Mucosa of rectum (tissue), 2 donors: ENCODE measurements around the gene TBCK.

Experiments used
- H3K27ac ChIP-seq, 2 donors: one replicate each; pipeline ENCODE4 v1.7.0; 2013; ENCODE audit warnings: inconsistent platforms in 2 of 2, low read depth in 2 of 2, low read length in 2 of 2
- H3K27me3 ChIP-seq, 2 donors: one replicate each; pipeline ENCODE4 v1.7.0; 2013; ENCODE audit warnings: low read length in 2 of 2; ENCODE audit not compliant: control insufficient read depth in 2 of 2, insufficient read depth in 2 of 2
- H3K36me3 ChIP-seq, 2 donors: one replicate each; pipeline ENCODE4 v1.7.0; 2013; ENCODE audit warnings: low read length in 2 of 2; ENCODE audit not compliant: control insufficient read depth in 2 of 2, insufficient read depth in 2 of 2
- H3K4me1 ChIP-seq, 2 donors: one replicate each; pipeline ENCODE4 v1.7.0; 2013; ENCODE audit warnings: low read length in 2 of 2, mild to moderate bottlenecking in 1 of 2; ENCODE audit not compliant: control insufficient read depth in 2 of 2, insufficient read depth in 2 of 2
- H3K4me3 ChIP-seq, 2 donors: one replicate each; pipeline ENCODE4 v1.7.0; 2013; ENCODE audit warnings: low read length in 2 of 2
- H3K9ac ChIP-seq, 2 donors: one replicate each; pipeline ENCODE4 v1.7.0; 2013; ENCODE audit warnings: low read length in 2 of 2, low read depth in 1 of 2, mild to moderate bottlenecking in 1 of 2
- H3K9me3 ChIP-seq, 2 donors: one replicate each; pipeline ENCODE4 v1.7.0; 2013; ENCODE audit warnings: low read length in 2 of 2; ENCODE audit not compliant: control insufficient read depth in 2 of 2
- donor health status: healthy.
- donor health status: Normal muscosa, but diverticular disease.

Gene TBCK

DNA sequence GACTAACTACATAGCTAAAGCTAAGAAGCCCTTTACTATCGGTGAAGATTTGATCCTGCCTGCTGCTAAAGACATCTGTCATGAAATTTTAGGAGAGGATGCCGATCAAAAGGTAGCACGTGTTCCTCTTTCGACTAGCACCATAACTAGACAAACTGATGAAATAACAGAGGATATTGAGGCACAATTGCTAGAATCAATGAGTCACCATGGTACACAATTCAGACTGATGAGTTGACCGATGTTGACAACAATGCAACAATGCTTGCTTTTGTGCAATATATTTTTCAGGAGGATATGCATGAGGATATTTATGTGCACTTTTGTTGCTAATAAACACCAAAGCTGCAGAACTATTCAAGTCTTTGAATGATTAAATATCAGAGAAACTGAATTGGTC lies 24.3 kb downstream of the TBCK start:
- no peaks in the 10 kb centered on the region for H3K9me3 ChIP-seq
- H3K4me1 ChIP-seq, result no peaks in the 10 kb centered on the region
- no peak overlapping the region for H3K4me3 ChIP-seq
- H3K36me3 ChIP-seq, result peaks cover 9 to 25% of the 10 kb centered on the region in 2 donors
- no peak overlapping the region for H3K9ac ChIP-seq
- H3K27ac ChIP-seq, result no peak overlapping the region
- no peaks in the 10 kb centered on the region for H3K27me3 ChIP-seq

DNA sequence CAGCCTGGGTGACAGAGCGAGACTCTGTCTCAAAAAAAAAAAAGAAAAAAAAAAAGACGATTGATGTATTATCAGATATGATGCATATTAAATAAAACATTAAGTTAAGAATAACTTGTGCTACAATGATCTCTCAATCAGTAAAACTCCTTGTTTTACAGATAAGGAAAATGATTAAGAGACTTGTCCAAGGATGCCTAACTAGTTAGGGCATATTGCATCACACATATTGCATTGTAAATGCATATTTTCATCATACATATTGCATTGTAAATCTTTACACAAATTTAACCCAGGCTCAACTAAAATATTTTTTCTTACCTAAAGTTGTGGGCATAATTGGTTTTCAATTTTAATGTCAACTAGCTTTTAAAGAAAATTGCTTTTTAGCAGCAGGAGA lies 26.3 kb downstream of the TBCK start:
- Histone ChIP-seq H3K9me3 (no peaks in the 10 kb centered on the region), H3K27ac (no peak overlapping the region), H3K4me1 (no peaks in the 10 kb centered on the region), H3K27me3 (no peaks in the 10 kb centered on the region), H3K9ac (no peak overlapping the region), H3K4me3 (no peak overlapping the region), H3K36me3 (peaks cover 9 to 25% of the 10 kb centered on the region in 2 donors)

DNA sequence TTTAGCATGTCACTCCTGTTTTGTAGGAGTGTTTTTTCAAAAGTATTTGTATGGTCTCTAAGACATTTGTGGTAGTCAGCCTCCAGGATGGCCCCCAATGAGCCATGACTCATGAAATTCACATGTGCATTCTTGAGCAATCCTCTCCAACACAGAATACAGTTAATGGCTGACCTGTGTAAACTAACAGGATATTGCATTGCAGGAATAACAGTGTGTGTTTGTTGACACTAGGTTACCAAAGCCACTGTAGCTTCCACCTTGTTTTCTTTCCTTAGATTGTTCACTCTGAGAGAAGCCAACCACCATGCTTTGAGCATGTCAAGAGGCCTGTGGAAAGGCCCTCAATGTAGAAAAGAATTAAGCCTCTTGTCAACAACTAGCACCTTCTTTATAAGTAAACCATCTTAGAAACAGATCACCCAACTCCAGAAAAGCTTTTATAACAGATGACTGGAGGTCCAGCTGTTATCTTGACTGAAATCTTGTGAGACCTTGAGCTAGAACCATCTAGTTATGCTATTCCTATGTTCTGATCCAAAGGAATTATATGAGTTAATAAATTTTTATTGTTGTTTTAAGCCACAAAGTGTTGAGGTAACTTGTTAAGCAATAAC lies 28.5 kb downstream of the TBCK start:
- H3K9ac ChIP-seq, result no peak overlapping the region
- H3K27ac ChIP-seq, result no peak overlapping the region
- H3K27me3 ChIP-seq, result no peaks in the 10 kb centered on the region
- no peak overlapping the region for H3K4me3 ChIP-seq
- peaks cover 5 to 15% of the 10 kb centered on the region in 2 donors for H3K36me3 ChIP-seq
- H3K9me3 ChIP-seq, result no peaks in the 10 kb centered on the region
- no peaks in the 10 kb centered on the region for H3K4me1 ChIP-seq

DNA sequence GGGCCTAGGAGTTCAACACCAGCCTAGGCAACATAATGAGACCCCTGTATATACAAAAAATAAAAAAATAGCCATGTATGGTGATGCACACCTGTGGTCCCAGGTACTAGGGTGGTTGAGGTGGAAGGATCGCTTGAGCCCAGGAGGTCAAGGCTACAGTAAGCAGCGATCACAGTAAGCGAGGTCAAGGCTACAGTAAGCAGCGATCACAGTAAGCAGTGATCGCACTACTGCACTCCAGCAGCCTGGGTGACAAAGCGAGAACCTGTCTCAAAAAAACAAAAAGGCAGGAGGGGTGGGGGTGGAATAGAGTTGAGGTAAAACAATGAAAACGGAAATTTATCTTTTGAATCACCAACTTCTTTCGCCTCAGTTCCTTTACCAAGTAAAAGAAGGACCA lies 29.4 kb downstream of the TBCK start:
- Histone ChIP-seq H3K36me3 (peaks cover 4 to 10% of the 10 kb centered on the region in 2 donors), H3K27ac (no peak overlapping the region), H3K27me3 (no peaks in the 10 kb centered on the region), H3K9ac (no peak overlapping the region), H3K4me3 (no peak overlapping the region), H3K9me3 (no peaks in the 10 kb centered on the region), H3K4me1 (no peaks in the 10 kb centered on the region)

DNA sequence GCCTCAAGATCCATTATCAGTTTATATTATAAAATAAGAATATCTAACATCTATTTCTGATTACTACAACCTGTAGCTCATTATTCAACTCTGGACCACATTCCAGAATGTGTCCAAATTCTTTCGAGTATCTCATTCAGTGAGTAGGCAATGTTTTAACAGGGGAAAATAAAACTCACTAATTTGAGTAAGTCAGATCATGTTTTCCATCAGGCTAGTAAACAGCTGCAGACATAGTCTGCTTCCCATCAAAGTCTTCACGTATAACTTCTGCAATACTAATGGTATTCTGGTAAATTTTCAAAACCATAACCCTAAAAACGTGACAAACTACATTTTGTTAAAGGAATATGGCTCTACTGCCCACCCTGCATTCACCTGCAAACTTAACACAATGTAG lies 31.8 kb downstream of the TBCK start:
- no peaks in the 10 kb centered on the region for H3K27me3 ChIP-seq
- H3K27ac ChIP-seq, result no peak overlapping the region
- peaks cover 0 to 7% of the 10 kb centered on the region in 2 donors for H3K36me3 ChIP-seq
- no peaks in the 10 kb centered on the region for H3K9me3 ChIP-seq
- H3K4me1 ChIP-seq, result no peaks in the 10 kb centered on the region
- H3K4me3 ChIP-seq, result no peak overlapping the region
- H3K9ac ChIP-seq, result no peak overlapping the region

DNA sequence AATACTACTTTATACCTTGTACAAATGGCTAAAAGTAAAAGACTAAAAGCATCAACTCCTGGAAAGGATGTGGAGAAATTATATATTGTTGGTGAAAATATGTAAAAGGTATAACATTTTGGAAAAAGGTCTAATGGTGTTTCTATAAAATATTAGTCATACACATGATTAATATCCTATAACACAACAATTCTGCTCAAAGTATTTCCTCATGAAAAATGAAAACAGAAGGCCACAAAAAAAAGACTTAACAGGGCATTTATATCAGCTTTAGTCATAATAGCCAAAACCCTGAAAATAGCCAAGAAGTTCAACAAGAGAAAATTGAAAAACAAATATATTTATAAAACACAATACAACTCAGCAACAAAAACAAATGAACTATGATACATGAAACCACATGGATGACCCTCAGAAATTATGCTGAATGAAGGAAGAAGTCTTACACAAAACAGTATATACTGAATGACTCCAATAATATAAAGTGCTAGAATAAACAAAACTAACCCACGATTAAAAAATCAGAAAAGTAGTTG lies 38.8 kb downstream of the TBCK start:
- H3K9ac ChIP-seq, result no peak overlapping the region
- H3K27me3 ChIP-seq, result no peaks in the 10 kb centered on the region
- no peaks in the 10 kb centered on the region for H3K9me3 ChIP-seq
- no peak overlapping the region for H3K27ac ChIP-seq
- H3K36me3 ChIP-seq, result peaks cover 2 to 3% of the 10 kb centered on the region in 2 donors
- H3K4me3 ChIP-seq, result no peak overlapping the region
- H3K4me1 ChIP-seq, result no peaks in the 10 kb centered on the region

DNA sequence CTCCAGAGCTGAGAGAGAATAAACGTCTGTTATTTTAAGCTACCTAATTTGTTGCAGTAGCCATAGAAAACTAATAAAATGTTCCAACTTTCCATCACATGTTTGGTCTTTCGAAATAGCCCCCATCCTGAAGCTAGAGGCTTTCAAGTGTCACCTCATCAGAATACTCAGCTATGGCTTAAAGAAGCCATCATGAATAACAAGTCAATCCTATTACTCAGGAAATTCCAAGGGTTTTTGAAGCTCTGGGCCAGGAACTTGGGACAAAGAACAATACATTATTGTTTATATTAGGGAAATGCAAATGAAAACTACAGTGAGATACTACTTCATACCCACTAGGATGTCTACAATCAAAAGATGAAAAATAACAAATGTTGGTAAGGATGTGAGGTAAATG lies 42.2 kb downstream of the TBCK start:
- Histone ChIP-seq H3K4me1 (no peaks in the 10 kb centered on the region), H3K9me3 (no peaks in the 10 kb centered on the region), H3K4me3 (no peak overlapping the region), H3K36me3 (peaks cover 2 to 3% of the 10 kb centered on the region in 2 donors), H3K9ac (no peak overlapping the region), H3K27ac (no peak overlapping the region), H3K27me3 (no peaks in the 10 kb centered on the region)

DNA sequence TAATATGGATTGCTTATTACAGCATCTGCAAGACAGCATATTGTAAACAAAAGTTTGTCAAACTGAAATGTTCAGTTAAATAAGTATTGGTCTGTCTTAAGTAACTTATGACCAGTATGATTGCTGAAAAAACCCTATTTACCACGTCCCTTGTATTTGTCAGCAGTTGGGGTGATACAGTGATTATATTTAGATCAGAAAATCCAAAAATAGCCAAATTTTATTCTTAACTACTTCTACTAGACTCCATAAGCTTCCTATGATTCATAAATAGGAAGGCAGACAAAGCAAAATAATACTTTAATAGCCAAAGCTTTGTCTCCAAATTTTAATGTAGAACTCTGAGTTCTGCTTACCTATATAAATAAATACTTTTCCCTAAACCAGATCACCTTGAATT lies 45.3 kb downstream of the TBCK start:
- H3K4me1 ChIP-seq, result no peaks in the 10 kb centered on the region

DNA sequence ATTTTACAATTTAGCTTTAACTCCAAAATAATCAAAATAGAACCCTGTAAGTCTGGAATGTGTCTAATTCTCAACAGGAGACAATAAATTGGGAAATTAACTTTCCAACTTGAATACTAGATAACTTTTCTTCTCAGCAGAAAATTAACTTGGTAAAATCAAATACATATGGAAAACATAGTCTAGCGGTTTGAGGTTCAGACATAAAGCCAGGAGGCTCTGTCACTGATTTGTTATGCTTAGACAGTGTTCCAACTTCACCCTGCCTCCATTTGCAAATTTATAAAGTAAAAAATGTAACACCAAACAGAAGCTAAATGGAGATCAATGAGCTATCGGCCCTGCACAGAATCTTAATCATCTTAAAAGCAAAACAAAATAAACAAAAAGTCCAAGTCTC lies 46.3 kb downstream of the TBCK start:
- H3K36me3 ChIP-seq, result peaks cover 0 to 3% of the 10 kb centered on the region in 2 donors
- no peaks in the 10 kb centered on the region for H3K9me3 ChIP-seq
- no peaks in the 10 kb centered on the region for H3K4me1 ChIP-seq
- no peak overlapping the region for H3K4me3 ChIP-seq
- H3K27ac ChIP-seq, result no peak overlapping the region
- H3K27me3 ChIP-seq, result no peaks in the 10 kb centered on the region
- H3K9ac ChIP-seq, result no peak overlapping the region

More for the DNA sequence above, 45.3 kb downstream of the TBCK start:
- no peak overlapping the region for H3K9ac ChIP-seq
- H3K27ac ChIP-seq, result no peak overlapping the region
- no peaks in the 10 kb centered on the region for H3K27me3 ChIP-seq
- H3K9me3 ChIP-seq, result no peaks in the 10 kb centered on the region
- H3K4me3 ChIP-seq, result no peak overlapping the region
- H3K36me3 ChIP-seq, result peaks cover 2 to 3% of the 10 kb centered on the region in 2 donors

DNA sequence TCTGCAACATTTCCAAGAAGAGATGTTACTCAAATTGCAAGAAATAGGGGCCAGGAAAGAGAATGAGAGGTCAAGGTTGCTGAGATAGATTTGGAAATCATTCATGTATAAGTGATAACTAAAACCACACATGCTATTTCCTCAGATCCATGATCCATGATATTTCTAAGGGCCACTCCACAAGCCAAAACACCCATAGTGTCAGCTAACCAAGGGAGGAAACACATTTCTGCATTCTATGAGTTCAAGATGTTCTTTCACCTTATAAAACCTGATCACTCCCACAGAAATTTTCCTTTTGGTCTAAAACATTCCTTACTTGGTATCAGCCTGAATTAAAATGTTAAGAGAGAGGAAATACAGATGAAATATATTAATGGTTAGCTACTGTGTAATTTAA lies 47.2 kb downstream of the TBCK start:
- Histone ChIP-seq H3K27ac (no peak overlapping the region), H3K36me3 (no peaks in the 10 kb centered on the region), H3K9ac (no peak overlapping the region), H3K4me3 (no peak overlapping the region), H3K4me1 (no peaks in the 10 kb centered on the region), H3K27me3 (no peaks in the 10 kb centered on the region), H3K9me3 (no peaks in the 10 kb centered on the region)
